B cell (primary cell): Measurements from ENCODE around the gene TAS2R60. TPM values are rescaled to one million over a fixed set of nuclear protein-coding genes. Genes with fewer than 3 reads are reported as not detected.

Experiments used
- ATAC-seq: fragments of 200-7000 bp; cut with Tn5 transposase; one replicate; pipeline ENCODE4 v1.10.0; 2021; ENCODE audit warnings: low read depth, mild to moderate bottlenecking, moderate number of reproducible peaks, moderate library complexity
- CTCF ChIA-PET: fragments of 350-600 bp; sonication (Branson Sonifier 250); formaldehyde crosslinking; loops from one replicate; lab custom pipeline; 2021; ENCODE audit warnings: antibody characterized with exemption, inconsistent platforms; lab: Charles Lee
- POLR2A ChIA-PET: fragments of 350-600 bp; sonication (Branson Sonifier 250); formaldehyde crosslinking; loops from one replicate; lab custom pipeline; 2021; ENCODE audit warnings: antibody characterized with exemption; lab: Charles Lee
- DNase-seq: peaks from one replicate; pipeline ENCODE4 v3.0.0; 2013
- H2AFZ ChIP-seq: 2 replicates; pipeline ENCODE4 v1.6.1; 2012; ENCODE audit warnings: mild to moderate bottlenecking, low read depth, low read length; ENCODE audit not compliant: insufficient read depth, poor library complexity, severe bottlenecking
- H3K27ac ChIP-seq, 2 donors: 1 replicate in 1 of 2; 2 replicates in 1 of 2; pipeline ENCODE4 v1.5.1; 2012 to 2013; ENCODE audit warnings: low read length in 2 of 2, mild to moderate bottlenecking in 2 of 2, moderate library complexity in 1 of 2
- H3K27me3 ChIP-seq, 4 experiments: fragments of 200-600 bp in 1 of 4; sonication (generic) in 1 of 4; replicated peaks in 1 of 4; 1 replicate in 2 of 4; 2 replicates in 2 of 4; pipeline versions ENCODE4 v1.6.1 to v1.7.0; 2013 to 2016; ENCODE audit warnings: low read length in 3 of 4, mild to moderate bottlenecking in 2 of 4, mixed read lengths in 1 of 4, moderate library complexity in 1 of 4; ENCODE audit not compliant: insufficient read depth in 4 of 4, control insufficient read depth in 3 of 4; ENCODE audit errors: control extremely low read depth in 1 of 4
- H3K36me3 ChIP-seq, 2 experiments: replicated peaks in 1 of 2; 1 replicate in 1 of 2; 2 replicates in 1 of 2; pipeline versions ENCODE4 v1.6.1 to v1.7.1; 2013; ENCODE audit warnings: low read length in 1 of 2; ENCODE audit not compliant: insufficient read depth in 2 of 2, control insufficient read depth in 1 of 2; ENCODE audit errors: control extremely low read depth in 1 of 2, extremely low read depth in 1 of 2
- H3K4me1 ChIP-seq, 2 donors: fragments of 200-600 bp in 1 of 2; sonication (generic) in 1 of 2; 1 replicate in 1 of 2; 2 replicates in 1 of 2; pipeline versions ENCODE4 v1.5.1 to v1.6.1; 2013 to 2017; ENCODE audit warnings: low read length in 2 of 2; ENCODE audit not compliant: control insufficient read depth in 2 of 2, insufficient read depth in 2 of 2
- H3K4me2 ChIP-seq: replicated peaks from 2 replicates; pipeline ENCODE3; 2012; ENCODE audit warnings: mild to moderate bottlenecking, low read depth, low read length; ENCODE audit not compliant: poor library complexity, severe bottlenecking
- H3K4me3 ChIP-seq, 5 experiments: fragments of 200-600 bp in 1 of 5; sonication (generic) in 1 of 5; 1 replicate in 3 of 5; 2 replicates in 2 of 5; pipeline versions ENCODE4 v1.5.1 to v1.7.0; 2011 to 2016; ENCODE audit warnings: low read length in 4 of 5, mild to moderate bottlenecking in 4 of 5, low read depth in 2 of 5, control low read depth in 1 of 5, moderate library complexity in 1 of 5; ENCODE audit not compliant: insufficient read depth in 1 of 5; ENCODE audit errors: control extremely low read depth in 1 of 5, extremely low read depth in 1 of 5
- H3K79me2 ChIP-seq: fragments of 200-600 bp; sonication (generic); one replicate; pipeline ENCODE4 v1.6.0; 2016; ENCODE audit warnings: low read length; ENCODE audit not compliant: control insufficient read depth, insufficient read depth
- H3K9ac ChIP-seq: fragments of 200-600 bp; sonication (generic); 2 replicates; pipeline ENCODE4 v1.6.1; 2017; ENCODE audit warnings: mild to moderate bottlenecking, low read length, moderate library complexity
- H3K9me3 ChIP-seq, 3 donors: one replicate each; pipeline versions ENCODE4 v1.6.1 to v1.7.1; 2013; ENCODE audit warnings: low read length in 2 of 3; ENCODE audit not compliant: control insufficient read depth in 2 of 3, insufficient read depth in 1 of 3; ENCODE audit errors: control extremely low read depth in 1 of 3
- H4K20me1 ChIP-seq: 2 replicates; pipeline ENCODE4 v1.6.0; 2012; ENCODE audit warnings: mild to moderate bottlenecking, low read length; ENCODE audit not compliant: insufficient read depth, control insufficient read depth, poor library complexity, severe bottlenecking
- H3K27ac Mint-ChIP-seq: one replicate; pipeline ENCODE4 v1.8.0; 2021; ENCODE audit warnings: mixed read lengths
- H3K27me3 Mint-ChIP-seq: one replicate; pipeline ENCODE4 v1.8.0; 2021; ENCODE audit warnings: mixed read lengths
- H3K4me1 Mint-ChIP-seq: one replicate; pipeline ENCODE4 v1.8.0; 2021; ENCODE audit warnings: mixed read lengths
- H3K4me3 Mint-ChIP-seq: one replicate; pipeline ENCODE4 v1.8.0; 2021; ENCODE audit warnings: mixed read lengths
- H3K9me3 Mint-ChIP-seq: one replicate; pipeline ENCODE4 v1.8.0; 2022; ENCODE audit warnings: mixed read lengths; ENCODE audit not compliant: insufficient read depth
- CTCF ChIP-seq: fragments of 200-600 bp; IDR thresholded peaks from one replicate; pipeline ENCODE4 v1.8.0; 2022; ENCODE audit warnings: antibody characterized with exemption, mild to moderate bottlenecking
- EZH2 ChIP-seq: IDR thresholded peaks from 2 replicates; pipeline ENCODE4 v1.6.1; 2012; ENCODE audit warnings: borderline replicate concordance, low read depth, mild to moderate bottlenecking, moderate library complexity, low read length; ENCODE audit not compliant: insufficient read depth, poor library complexity, severe bottlenecking
- WGBS: methylation state at CpG from one replicate; pipeline ENCODE4 v1.1.5; 2013; ENCODE audit warnings: missing lambda C conversion rate; ENCODE audit not compliant: insufficient coverage; 5-methylcytosine and 5-hydroxymethylcytosine counted together
- intact Hi-C: fragments of 100-400 bp; cut with micrococcal nuclease; formaldehyde crosslinking; loops from one replicate; pipeline ENCODE4 v1.10.0; 2022
- polyA minus RNA-seq: library from RNA; depleted of rRNA, polyadenylated mRNA; stranded (reverse); fragments of >200 nt; gene quantifications from 2 replicates; pipeline ENCODE4 v1.2.3, GENCODE V29; 2012
- polyA plus RNA-seq: library from polyadenylated mRNA; depleted of rRNA; stranded (reverse); fragments of >200 nt; gene quantifications from 2 replicates; pipeline ENCODE4 v1.2.3, GENCODE V29; 2012
- total RNA-seq, 2 donors: library from RNA; stranded (reverse); fragments of 120-200 nt in 1 of 2; gene quantifications; 1 replicate in 1 of 2; 2 replicates in 1 of 2; pipeline versions ENCODE4 v1.2.3 to v1.2.4, GENCODE V29; 2013 to 2022

Gene TAS2R60
- not detected in 2 replicates for total RNA-seq
- total RNA-seq (2013): not detected
- not detected in 2 replicates for polyA plus RNA-seq
- polyA minus RNA-seq: 0.43 TPM in 1 of 2 replicates, not detected in the other

- H3K9ac ChIP-seq: no peak within 1 kb of the TSS
- no peaks in the 10 kb centered on the region for H3K36me3 ChIP-seq
- no peak within 1 kb of the TSS for H3K4me3 ChIP-seq
- H3K4me1 ChIP-seq: no peaks in the 10 kb centered on the region
- H4K20me1 ChIP-seq: no peaks in the 10 kb centered on the region
- no peaks in the 10 kb centered on the region for H3K79me2 ChIP-seq
- no peak within 1 kb of the TSS for H3K4me3 Mint-ChIP-seq
- no peaks in the 10 kb centered on the region for H3K9me3 Mint-ChIP-seq
- WGBS: 91% methylated on average over 3 of the region's 4 CpGs
- ChIA-PET POLR2A (no interaction called here), CTCF (no interaction called here)
- no peak within 1 kb of the TSS for H3K27ac Mint-ChIP-seq
- H3K27me3 ChIP-seq: peaks cover 0 to 11% (median 6%) of the 10 kb centered on the region in 4 experiments
- no peak for DNase-seq
- H3K4me2 ChIP-seq: no peak within 1 kb of the TSS
- peaks cover 12% of the 10 kb centered on the region for H3K27me3 Mint-ChIP-seq
- no peak within 1 kb of the TSS for H3K27ac ChIP-seq
- no peak within 1 kb of the TSS for H2AFZ ChIP-seq
- H3K4me1 Mint-ChIP-seq: no peaks in the 10 kb centered on the region
- no peak for ATAC-seq
- TF ChIP-seq CTCF (no peak), EZH2 (no peak)
- intact Hi-C loops: no loop called here
- no peaks in the 10 kb centered on the region for H3K9me3 ChIP-seq
Observed at GRCh38 chr7:143443153-143443552, at the start of gene TAS2R60. TAS2R60 (plus strand) TSS chr7:143443453; CDS start chr7:143443453, 0 bp downstream.

- H3K4me3 Mint-ChIP-seq: no peak overlapping the region
- WGBS: 100% methylated on average over 1 of the region's 6 CpGs
- ATAC-seq (no peak), DNase-seq (no peak)
- no peaks in the 10 kb centered on the region for H3K4me1 Mint-ChIP-seq
- H3K9me3 Mint-ChIP-seq: no peaks in the 10 kb centered on the region
- Histone ChIP-seq H3K4me3 (no peak overlapping the region), H3K4me2 (no peak overlapping the region), H3K9me3 (no peaks in the 10 kb centered on the region), H3K4me1 (no peaks in the 10 kb centered on the region), H3K9ac (no peak overlapping the region), H2AFZ (no peak overlapping the region), H3K27ac (no peak overlapping the region), H4K20me1 (no peaks in the 10 kb centered on the region), H3K79me2 (no peaks in the 10 kb centered on the region), H3K27me3 (no peaks in the 10 kb centered on the region), H3K36me3 (peaks cover 0 to 13% of the 10 kb centered on the region in 2 experiments)
- ChIA-PET POLR2A (no interaction called here), CTCF (interaction anchor here (0.9 kb wide), 1 partner anchor 153 kb away, joined by 3 read pairs; no protein-coding TSS in a partner anchor)
- no peaks in the 10 kb centered on the region for H3K27me3 Mint-ChIP-seq
- intact Hi-C loops: no loop called here
- no peak overlapping the region for H3K27ac Mint-ChIP-seq
- no peak for TF ChIP-seq EZH2
- TF ChIP-seq CTCF: no peak
Observed at GRCh38 chr7:143394068-143394467, 49.2 kb upstream of the TAS2R60 start.
